Activated T-cell treated with anti-CD3 and anti-CD28 coated beads for 48 hours (primary cell): Measurements from ENCODE around the gene DICER1.

Experiments
- DNase-seq: peaks from one replicate; pipeline ENCODE4 v3.0.0-alpha.2; 2020; ENCODE audit warnings: low read depth

The DICER1 gene

DNA sequence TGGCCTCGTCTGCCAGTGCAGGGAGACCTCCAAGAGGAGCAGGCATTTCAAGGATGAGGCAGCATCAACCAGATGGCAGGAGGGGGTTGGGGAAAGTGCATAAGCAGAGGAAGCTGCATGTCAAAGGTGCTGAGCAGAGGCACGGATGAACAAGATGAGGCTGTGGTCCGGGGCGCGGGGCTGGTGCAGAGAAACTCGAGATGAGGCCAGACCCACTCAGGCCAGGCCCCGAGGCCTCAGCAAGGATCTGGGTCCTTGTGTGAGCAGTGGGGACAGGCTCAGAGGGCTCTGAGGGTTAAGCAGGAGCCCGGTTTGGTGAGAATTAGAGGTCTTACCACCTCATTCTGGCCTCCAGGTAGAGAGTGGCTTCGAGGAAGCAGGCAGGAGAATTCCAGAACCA, 98.8 kb downstream of the DICER1 start:
- DNase-seq, result no peak

DNA sequence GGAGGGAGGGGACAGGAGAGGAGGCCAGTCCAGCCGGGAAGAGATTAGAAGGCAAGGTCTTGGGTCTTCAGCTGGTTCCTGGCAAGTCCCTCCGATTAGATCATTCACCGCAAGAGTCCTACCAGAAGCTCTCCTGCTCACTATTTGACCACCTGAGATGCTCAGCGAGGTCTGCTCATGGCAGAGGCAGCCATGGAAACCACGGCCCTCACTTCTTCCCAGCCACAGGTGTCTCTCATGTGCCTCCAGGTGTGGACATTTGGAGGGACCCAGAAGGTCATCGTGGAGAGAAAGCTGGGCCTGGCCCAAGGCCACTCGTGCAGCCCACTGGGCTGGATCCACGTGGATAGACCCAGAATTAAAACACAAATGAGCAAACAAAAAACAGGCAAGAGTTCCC, 99.5 kb downstream of the DICER1 start:
- DNase-seq, result no peak

DNA sequence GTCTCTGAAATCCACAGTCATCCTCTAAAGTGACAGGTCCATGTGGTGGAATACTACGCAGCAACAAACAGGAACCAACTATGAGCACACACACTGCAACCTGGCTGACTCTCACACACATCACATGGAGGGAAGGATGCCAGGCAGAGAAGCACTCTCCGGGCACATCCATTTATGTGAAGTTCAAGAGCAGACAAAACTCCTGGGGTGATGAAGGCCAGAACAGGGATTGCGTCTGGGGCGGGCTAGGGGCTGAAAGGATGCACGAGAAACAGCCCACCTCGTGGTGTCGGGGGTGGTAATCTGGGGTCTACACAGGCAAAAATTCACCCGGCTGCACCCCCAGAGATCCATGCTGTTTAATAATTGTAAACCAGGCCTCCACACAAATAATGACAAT, 100.2 kb downstream of the DICER1 start:
- DNase-seq, result no peak

DNA sequence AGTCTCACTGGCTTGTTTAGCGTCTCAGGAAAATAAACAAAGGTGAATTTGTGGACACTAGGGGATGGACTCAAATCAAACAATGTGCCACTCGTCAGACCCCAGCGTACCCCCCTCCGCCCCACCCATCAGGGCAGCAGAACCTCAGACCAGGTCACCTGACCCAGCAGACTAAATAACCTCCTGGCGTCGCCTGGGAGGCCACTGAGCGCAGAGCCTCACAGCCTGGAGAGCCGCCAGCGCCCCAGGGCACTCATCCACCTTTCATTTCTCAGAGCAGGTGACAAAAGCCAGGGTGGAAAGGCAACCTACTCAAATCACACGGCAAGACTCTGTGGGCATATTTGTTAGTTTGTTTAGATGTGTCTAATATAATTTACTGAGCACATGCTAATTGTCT, 100.9 kb downstream of the DICER1 start:
- DNase-seq, result no peak

DNA sequence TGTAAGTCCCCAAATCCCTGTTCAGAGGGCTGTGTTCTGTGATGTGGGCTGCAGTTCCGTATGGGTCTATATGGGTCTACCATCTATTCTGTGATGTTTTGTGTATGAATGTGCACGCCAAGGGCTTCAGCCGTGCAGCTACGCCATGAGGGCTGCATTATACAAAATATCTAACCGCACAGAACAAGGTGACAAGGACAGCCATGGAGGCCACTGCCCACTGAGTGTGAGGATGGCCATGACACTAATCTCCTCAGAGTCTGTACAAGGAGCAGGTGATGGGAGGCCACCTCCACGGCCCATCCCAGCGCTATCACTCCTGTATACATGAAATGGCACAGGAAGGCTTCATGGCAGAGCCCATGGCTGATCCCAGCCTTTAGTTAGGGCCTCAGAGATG, 102.0 kb downstream of the DICER1 start:
- DNase-seq, result no peak

DNA sequence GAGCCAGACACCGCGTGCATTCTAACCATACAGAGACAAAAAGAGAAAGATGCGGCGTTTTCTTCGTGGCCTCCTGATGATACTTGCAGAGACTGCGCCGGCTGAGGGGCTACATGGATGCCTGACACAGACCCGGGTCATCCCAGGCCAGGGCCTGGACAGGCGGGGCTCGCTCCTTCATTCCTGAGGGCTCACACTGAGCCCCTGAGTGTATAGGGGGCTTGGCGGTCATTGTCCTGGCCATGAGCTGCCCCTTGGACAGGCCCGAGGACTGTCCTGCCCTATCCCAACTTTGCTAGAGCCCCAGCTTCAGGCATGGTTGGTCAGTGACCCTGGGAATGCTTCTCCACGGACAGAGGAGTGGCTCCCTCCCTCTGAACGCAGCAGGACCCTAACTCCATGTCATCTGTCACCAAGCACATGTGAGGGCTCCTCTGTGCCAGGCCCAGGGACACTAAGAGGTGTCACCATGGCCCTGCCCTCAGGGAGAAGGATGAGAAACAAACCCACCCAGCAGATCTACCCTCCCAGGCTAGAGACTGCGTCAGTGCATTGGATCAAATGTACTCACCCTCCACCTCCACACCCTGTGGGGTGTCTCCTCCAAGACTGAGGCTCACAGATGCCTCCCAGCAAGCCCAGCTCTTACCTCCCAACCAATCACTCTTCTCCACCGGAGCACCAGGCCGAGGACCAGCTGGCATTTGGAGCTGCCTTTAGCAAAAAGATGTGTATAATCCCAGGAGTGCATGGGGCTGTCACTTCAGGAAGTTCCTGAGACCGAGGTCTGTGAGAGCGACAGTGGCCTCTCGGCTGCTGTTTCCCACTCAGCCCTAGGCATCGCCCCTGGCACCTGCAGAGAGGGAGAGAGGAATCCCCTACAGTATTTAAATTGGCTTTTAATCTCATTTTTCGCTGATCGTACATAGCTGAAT, 102.7 kb downstream of the DICER1 start:
- DNase-seq, result no peak

DNA sequence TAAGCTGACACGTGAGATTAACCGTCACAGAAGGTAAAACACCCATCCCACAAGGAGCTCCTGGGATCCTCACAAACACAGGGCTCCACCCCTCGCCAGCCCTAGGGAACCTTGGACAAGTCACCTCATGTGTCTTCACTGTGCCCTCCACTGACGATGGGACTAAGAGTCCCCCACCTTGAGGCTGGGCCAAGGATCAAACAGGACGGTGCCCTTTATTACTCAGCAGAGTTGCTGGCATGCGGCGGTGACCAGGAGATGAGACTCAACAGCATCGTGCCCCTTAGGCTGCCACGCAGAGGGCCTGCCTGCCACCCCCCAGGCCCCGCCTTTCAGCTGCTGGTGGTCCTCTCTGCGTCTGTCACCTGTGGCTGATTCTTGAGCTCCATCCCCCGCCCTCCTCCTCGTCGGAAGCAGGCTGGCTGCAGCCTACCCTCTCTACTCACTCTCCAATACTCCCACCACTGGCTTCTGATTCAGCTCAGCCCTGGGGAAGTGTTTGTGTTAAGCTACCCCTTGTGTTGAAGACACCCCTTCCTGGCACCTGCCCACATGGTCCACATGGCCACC, 105.2 kb downstream of the DICER1 start:
- DNase-seq, result no peak

DNA sequence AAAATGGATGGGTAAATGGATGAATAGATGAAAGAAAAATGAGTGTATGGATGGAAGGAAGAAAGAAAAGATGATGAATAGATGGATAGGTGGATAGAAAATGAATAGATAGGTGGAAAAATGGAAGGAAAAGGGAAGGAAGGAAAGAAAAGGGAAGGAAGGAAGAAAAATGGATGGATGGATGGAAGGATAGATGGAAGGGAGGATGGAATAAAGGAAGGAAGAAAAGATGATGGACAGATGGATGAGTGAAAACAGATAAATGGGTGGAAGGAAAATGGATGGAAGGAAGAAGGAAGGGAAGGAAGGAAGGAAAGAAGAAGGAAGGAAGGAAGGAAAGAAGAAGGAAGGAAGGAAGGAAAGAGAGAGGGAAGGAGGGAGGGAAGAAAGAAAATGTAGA, 107.4 kb downstream of the DICER1 start:
- DNase-seq, result no peak

DNA sequence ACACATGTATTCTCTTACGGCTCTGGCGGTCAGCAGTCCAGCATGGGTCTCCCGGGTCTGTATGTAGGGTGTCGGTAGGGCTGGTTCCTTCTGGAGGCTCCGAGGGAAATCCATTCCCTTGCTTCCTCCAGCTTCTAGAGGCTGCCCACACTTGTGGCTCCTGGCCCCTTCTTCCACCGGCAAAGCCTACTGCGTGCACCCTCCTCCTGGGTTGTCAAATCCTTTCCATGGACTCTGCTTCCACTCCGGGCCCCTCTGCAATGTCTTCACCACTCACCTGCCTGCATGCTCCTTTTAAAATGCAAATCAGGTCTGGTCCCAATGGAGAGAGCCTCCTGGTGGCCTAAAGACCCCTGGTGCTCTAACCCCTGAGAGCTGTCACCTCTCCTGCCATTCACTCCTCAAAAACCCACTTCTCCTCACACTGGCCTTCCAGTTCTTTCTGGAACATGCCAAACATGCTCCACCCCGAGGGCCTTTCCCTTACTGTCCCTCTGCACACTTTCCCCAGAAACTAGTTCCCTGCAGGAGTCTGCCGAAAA, 108.5 kb downstream of the DICER1 start:
- no peak for DNase-seq

DNA sequence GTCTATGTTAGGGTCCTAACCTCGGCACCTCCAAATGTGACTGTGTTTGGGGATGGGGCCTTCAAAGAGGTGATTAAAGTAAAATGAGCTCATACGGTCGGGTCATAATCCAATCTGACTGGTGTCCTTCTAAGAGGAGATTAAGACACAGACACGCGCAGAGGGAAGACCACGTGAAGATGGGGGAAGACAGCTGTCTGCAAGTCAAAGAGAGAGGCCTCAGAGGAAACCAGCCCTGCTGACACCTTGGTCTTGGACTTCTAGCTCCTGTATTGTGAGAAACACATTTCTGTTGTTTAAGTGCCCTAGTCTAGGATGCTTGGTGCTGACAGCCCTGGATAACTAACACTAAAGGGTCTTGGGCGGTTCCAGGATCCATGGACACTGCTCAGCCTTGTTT, 109.6 kb downstream of the DICER1 start:
- no peak for DNase-seq

DNA sequence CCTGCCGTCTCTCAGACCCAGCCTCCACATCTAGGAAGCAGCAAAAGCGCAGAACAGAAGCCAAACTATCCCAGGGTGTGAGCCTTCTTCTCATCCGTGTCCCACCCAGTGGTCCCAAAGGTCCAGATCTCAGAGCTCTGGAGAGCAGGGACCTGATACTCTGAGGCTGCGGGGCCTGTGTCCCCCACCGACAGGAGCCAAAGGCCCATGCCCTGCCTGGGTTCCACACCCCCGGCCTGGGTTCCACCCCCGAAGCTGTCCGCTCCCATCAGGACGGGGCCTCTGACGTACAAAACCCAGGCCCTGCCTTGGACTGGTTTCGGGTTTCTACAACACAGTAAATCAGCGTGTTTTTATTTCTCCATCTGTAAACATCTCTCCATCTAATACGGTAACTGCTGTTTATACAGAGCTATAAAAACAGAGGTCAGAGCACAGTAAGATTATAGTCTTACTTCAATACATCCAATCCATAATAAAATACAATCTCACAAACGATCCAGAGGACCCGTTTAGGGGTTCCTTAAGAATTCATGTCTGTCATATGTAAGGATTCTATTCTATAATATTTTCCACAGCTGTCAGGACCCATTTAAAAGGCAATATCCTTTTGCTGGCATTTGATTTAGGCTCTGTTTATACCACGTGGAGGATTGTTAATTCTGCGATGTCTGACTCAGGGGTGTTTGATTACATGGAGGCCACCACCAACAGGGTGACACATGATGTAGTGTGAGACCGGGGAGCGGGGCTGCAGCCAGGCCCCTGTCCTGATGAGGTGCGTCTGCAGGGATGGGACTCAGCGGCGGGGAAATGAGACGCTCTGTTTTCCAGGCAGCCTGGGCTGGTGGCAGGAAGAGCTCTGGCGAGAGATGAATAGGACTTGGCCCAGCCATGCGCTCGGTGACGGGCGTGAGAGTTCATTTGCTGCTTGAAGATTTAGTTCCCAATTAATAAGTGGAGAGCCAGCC, 110.3 kb downstream of the DICER1 start:
- no peak for DNase-seq

DNA sequence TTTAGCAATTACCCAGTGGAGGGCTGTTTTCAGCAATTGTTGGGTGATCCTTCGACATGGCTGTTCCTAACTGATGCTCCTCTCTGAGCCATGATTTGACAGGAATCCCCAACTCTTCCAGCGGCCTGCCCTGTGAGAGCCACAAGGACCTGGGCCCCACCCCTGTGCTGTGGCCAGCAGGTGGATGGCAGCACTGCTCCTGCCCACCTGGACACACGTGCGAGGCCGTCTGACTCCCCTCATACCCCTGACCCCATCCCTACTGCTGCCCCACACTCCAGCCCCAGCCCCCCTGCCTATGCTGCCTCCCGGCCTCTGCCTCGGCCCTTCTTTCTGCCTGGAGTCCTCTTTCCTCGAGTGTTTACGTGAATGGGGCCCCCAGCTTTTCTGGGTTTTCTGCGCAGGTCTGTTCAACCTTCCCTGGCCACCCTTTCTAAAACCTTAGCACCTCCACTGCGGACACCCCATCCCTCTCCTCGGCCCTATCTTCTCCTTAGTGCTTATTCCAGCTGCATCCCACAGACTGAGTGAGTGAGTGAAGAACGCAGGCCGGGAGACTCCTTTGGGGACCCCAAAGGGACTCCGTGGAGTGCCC, 111.4 kb downstream of the DICER1 start:
- DNase-seq, result no peak

DNA sequence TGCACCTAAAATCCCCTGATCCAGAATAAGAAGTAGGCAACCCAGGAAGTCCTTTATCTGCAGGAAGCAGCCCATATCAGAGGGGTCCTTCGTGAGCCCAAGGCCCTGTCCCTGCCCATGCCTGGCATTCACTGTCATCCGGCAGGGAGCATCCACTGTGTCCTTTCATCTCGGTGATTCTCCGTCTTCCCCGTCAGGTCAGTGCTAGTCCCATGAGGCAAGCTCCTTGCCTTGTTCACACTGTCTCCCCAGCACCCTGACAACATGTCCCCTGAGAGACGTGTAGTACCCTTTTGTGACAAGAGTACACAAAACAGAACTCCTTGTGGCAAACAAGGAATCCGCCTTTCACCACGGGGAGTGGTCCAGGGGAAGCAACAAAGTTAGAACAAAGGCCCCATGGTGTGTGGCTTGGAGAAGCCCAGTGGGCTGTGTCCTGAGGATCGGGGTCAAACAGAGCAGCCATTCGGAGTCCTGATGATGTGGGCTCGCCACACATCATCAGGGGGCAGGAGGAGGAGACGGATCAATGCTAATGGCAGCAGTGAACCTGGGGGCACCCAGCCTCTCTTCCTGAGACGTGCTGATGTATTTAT, 112.1 kb downstream of the DICER1 start:
- DNase-seq, result no peak

DNA sequence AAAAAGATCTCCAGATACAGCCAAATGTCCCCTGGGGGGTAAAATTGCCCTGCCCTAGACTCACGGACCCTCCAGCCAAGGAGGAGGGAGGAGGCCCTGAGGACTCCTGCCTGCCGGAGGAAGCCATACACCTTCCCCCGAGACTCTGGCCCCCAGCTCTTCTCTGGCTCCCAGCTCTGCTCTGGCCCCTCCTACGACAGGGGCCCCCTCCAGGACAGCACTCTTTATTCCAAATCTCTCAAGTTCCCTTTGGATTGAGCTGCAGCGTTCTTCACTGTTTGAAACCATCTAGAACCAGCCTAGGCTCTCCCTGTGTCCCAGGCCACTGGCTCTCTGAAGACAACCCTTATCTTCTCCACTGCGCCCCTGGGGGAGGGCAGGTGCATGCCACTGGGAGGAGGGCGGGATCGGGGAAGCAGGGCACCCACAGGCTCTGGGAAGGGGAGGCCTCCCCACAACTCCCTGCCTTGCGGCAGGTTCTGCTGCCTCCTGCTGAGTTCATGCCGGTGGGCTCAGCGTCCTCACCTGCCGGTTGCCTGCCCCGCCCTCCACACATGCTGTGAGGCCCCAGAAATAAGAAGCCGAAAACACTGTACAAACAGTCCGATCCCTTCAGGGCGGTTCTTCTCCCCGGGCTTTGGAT, 112.7 kb downstream of the DICER1 start:
- DNase-seq, result no peak

DNA sequence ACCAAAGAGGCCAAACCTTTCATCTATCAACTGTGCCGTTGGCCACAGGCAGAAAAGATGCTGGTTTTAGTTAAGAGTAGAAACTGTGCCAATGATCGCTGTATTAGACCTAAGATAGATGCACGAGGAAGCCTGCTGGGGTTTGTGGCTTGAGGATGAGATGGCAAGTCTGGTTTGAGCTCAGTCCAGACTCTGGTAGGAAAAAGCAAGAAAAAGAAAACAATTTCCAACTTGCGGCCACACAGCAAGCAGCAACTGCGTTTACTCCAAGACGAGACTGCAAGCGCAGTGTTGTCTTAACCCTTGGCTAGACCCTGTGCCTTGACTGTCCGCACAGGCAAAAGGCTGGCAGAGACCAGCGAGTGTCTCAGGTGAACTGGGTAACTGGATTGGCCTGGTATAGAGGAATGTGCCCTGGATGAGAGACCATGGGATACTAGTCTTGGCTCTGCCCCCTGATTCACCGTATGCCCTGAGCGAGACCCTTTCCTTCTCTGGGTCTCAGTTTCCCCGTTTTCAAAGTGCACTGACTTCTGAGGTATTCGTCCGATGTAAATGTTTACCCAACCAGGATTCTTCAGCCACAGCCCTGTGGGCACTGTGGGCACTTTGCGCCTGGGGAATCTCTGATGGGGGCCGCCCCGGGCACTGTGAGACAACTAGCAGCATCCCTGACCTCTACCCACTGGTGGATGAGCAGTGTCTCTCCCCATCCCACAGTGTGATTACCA, 113.4 kb downstream of the DICER1 start:
- DNase-seq, result no peak

DNA sequence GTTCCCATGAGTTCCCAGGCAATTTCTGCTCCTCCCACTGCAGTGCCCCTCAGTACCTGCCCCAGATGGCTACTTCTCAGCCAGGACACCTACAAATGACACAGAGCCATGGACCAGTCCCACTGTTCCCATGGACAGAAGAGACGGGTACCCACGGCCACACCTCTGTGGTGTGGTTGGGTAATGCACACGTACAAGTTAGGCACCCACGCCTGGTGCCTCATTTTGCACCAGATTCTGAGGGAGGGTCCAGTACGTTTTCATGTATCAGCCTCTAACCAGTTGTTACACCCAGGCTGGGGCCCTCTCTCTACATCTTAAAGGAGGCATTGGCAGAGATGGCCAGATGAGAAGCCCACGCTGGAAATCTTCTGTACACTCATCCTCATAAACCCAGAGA, 114.0 kb downstream of the DICER1 start:
- no peak for DNase-seq

DNA sequence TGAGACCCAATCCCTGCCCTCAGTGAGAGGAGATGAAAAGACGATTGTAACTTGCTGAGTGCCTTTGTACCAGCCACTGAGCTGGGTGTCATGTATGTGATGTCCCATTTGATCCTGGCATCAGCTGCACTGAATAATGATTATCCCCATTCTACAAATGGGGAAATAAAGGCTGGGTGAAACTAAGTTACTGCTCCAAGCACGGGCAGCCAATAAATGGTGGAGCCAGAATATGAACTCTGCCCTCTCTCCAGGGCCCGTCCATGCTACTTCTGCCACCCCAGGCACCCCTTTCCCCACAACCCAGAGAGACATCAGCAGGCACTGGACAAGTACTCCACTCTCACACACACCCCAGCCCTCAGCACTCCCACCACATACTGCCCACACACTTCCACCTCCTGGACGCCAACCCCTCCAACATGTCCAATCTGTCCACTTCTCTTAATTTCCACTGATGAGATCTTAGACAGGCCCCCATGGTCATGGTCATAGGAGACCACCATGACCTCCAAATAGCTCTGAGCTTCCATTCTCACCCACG, 115.8 kb downstream of the DICER1 start:
- no peak for DNase-seq

DNA sequence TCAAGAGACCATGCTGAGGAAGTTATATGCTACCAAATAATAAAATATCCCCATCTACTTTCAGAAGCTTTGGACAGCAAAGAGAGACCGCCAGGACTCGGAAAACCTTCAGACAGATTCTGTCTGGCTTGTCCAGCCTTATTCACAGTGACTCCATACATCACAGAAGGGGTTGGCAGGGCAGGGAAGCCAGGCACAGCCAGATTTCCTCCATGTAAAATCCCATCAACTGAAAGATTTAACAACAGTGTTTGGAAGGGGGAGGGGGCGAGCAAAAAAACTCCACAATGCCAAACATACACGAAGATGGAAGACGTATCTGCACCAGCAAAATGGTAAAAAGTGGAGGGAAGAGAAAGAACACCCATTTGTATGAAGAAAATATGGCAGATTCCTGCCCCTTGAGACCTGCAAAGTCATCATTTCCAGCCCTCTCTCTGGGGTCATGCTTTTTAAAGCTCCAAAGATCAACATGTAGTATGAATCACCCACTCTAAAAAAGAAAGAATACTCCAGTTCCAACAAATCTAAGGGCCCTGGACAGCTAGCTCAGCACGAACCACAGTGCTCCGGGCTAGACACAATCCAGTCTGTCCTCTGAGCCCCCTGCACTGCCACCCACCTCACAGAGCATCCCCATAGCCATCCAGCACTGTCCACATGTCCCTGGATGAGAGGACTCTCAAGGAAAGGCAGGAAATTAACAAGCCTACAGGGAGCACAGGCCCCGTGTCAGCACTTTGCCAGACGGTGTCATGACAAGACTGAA, 116.4 kb downstream of the DICER1 start:
- no peak for DNase-seq

DNA sequence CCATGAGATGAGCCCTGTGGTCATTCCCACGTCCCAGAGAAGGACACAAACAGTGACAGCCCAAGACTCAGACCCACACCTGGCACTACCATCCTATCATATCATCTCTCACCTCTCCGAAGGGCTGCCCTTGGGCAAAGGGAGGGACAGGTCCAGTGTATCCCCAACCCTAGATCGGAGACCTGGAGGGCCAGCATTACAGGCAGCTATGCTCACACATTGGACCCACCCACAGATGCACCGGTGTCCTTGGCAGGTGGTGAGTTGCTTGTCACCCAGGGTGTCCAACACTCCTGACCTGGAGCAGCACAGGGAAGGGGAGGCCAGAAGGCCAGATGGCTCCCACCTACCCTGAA, 117.4 kb downstream of the DICER1 start:
- no peak for DNase-seq
